ENCODE data around the gene EDN3. TPM values are rescaled to one million over a fixed set of nuclear protein-coding genes. Genes with fewer than 3 reads are reported as not detected.

The EDN3 gene
- total RNA-seq, result 1.1 TPM
- 2.4 TPM for polyA plus RNA-seq
- long read RNA-seq, donor 1, result 0 reads
- long read RNA-seq, donor 2, partial matches to known transcripts, result 0 of 3 reads
- long read RNA-seq, donor 2, other reads (novel, unspliced or antisense), result 0 of 3 reads
- long read RNA-seq, donor 3, result 0 reads
- long read RNA-seq, donor 4, result 0 reads
- long read RNA-seq, donor 5, partial matches to known transcripts, result 0 of 3 reads
- long read RNA-seq, donor 5, other reads (novel, unspliced or antisense), result 0 of 3 reads
- long read RNA-seq, donor 6, partial matches to known transcripts, result 0 of 1 reads
- long read RNA-seq, donor 6, other reads (novel, unspliced or antisense), result 0 of 1 reads
- long read RNA-seq, donor 7, result 0 reads
- long read RNA-seq, donor 8, result 0 reads
- long read RNA-seq, donor 9, partial matches to known transcripts, result 0 of 1 reads
- long read RNA-seq, donor 9, other reads (novel, unspliced or antisense), result 0 of 1 reads
- long read RNA-seq, donor 10, partial matches to known transcripts, result 0 of 1 reads
- long read RNA-seq, donor 10, other reads (novel, unspliced or antisense), result 0 of 1 reads

GRCh38 chr20:59300333-59301081, at the start of gene EDN3:
Gene EDN3 (plus strand): TSS chr20:59300611. CDS start chr20:59300813, 202 bp downstream.
- DNase-seq (ENCODE audit: low read depth in 6 of 9, low spot score in 9 of 9), result no peak
- Histone ChIP-seq H3K4me1 (ENCODE audit: control insufficient read depth in 2 of 2, insufficient read depth in 2 of 2, low read length in 2 of 2) (peaks cover 0 to 3% of the 10 kb centered on the region in 2 donors), H3K27me3 (ENCODE audit: control insufficient read depth in 2 of 2, insufficient read depth in 1 of 2, low read length in 1 of 2) (peaks cover 22 to 39% of the 10 kb centered on the region in 2 donors), H3K9me3 (ENCODE audit: control insufficient read depth in 2 of 2, insufficient read depth in 1 of 2, low read length in 1 of 2) (no peaks in the 10 kb centered on the region), H3K36me3 (ENCODE audit: control insufficient read depth in 2 of 2, insufficient read depth in 2 of 2, low read length in 1 of 2) (no peaks in the 10 kb centered on the region), H3K4me3 (ENCODE audit: low read length in 2 of 2) (no peak within 1 kb of the TSS), H3K27ac (ENCODE audit: low read depth in 1 of 2, low read length in 1 of 2) (no peak within 1 kb of the TSS)
- 4% methylated on average over 77 of the region's 77 CpGs for WGBS

GRCh38 chr20:59253325-59253724, 47.1 kb upstream of the EDN3 start:
- peak in 5 of 9 donors; percentile 18 to 37 (median 21) for DNase-seq (ENCODE audit: low read depth in 6 of 9, low spot score in 9 of 9)
- Histone ChIP-seq H3K4me3 (ENCODE audit: low read length in 2 of 2) (no peak overlapping the region), H3K9me3 (ENCODE audit: control insufficient read depth in 2 of 2, insufficient read depth in 1 of 2, low read length in 1 of 2) (no peaks in the 10 kb centered on the region), H3K36me3 (ENCODE audit: control insufficient read depth in 2 of 2, insufficient read depth in 2 of 2, low read length in 1 of 2) (no peaks in the 10 kb centered on the region), H3K4me1 (ENCODE audit: control insufficient read depth in 2 of 2, insufficient read depth in 2 of 2, low read length in 2 of 2) (peaks cover 14 to 19% of the 10 kb centered on the region in 2 donors), H3K27me3 (ENCODE audit: control insufficient read depth in 2 of 2, insufficient read depth in 1 of 2, low read length in 1 of 2) (no peaks in the 10 kb centered on the region), H3K27ac (ENCODE audit: low read depth in 1 of 2, low read length in 1 of 2) (no peak overlapping the region)
- WGBS, result 4% methylated on average over 6 of the region's 6 CpGs

- no peaks in the 10 kb centered on the region for H3K9me3 ChIP-seq (ENCODE audit: control insufficient read depth in 2 of 2, insufficient read depth in 1 of 2, low read length in 1 of 2)
- no peaks in the 10 kb centered on the region for H3K27me3 ChIP-seq (ENCODE audit: control insufficient read depth in 2 of 2, insufficient read depth in 1 of 2, low read length in 1 of 2)
- H3K4me1 ChIP-seq (ENCODE audit: control insufficient read depth in 2 of 2, insufficient read depth in 2 of 2, low read length in 2 of 2), result peaks cover 14 to 20% of the 10 kb centered on the region in 2 donors
- peak overlapping the region in 1 of 2 donors; percentile 1 for H3K27ac ChIP-seq (ENCODE audit: low read depth in 1 of 2, low read length in 1 of 2)
- peak in 2 of 9 donors; percentile 14 to 26 for DNase-seq (ENCODE audit: low read depth in 6 of 9, low spot score in 9 of 9)
- no peaks in the 10 kb centered on the region for H3K36me3 ChIP-seq (ENCODE audit: control insufficient read depth in 2 of 2, insufficient read depth in 2 of 2, low read length in 1 of 2)
- WGBS, result 2% methylated on average over 4 of the region's 4 CpGs
- H3K4me3 ChIP-seq (ENCODE audit: low read length in 2 of 2), result no peak overlapping the region
Measured at GRCh38 chr20:59253779-59254319, 46.6 kb upstream of the EDN3 start.

- H3K4me3 ChIP-seq (ENCODE audit: low read length in 2 of 2), result no peak overlapping the region
- 96% methylated on average over 5 of the region's 5 CpGs for WGBS
- no peaks in the 10 kb centered on the region for H3K9me3 ChIP-seq (ENCODE audit: control insufficient read depth in 2 of 2, insufficient read depth in 1 of 2, low read length in 1 of 2)
- no peak for DNase-seq (ENCODE audit: low read depth in 6 of 9, low spot score in 9 of 9)
- no peak overlapping the region for H3K27ac ChIP-seq (ENCODE audit: low read depth in 1 of 2, low read length in 1 of 2)
- H3K27me3 ChIP-seq (ENCODE audit: control insufficient read depth in 2 of 2, insufficient read depth in 1 of 2, low read length in 1 of 2), result no peaks in the 10 kb centered on the region
- no peaks in the 10 kb centered on the region for H3K36me3 ChIP-seq (ENCODE audit: control insufficient read depth in 2 of 2, insufficient read depth in 2 of 2, low read length in 1 of 2)
- H3K4me1 ChIP-seq (ENCODE audit: control insufficient read depth in 2 of 2, insufficient read depth in 2 of 2, low read length in 2 of 2), result peaks cover 14 to 20% of the 10 kb centered on the region in 2 donors
Measured at GRCh38 chr20:59255256-59255655, 45.2 kb upstream of the EDN3 start.

GRCh38 chr20:59258221-59258621, 42.2 kb upstream of the EDN3 start:
- peak in 4 of 9 donors; percentile 3 to 42 (median 20) for DNase-seq (ENCODE audit: low read depth in 6 of 9, low spot score in 9 of 9)
- Histone ChIP-seq H3K9me3 (ENCODE audit: control insufficient read depth in 2 of 2, insufficient read depth in 1 of 2, low read length in 1 of 2) (no peaks in the 10 kb centered on the region), H3K27ac (ENCODE audit: low read depth in 1 of 2, low read length in 1 of 2) (no peak overlapping the region), H3K4me3 (ENCODE audit: low read length in 2 of 2) (no peak overlapping the region), H3K27me3 (ENCODE audit: control insufficient read depth in 2 of 2, insufficient read depth in 1 of 2, low read length in 1 of 2) (no peaks in the 10 kb centered on the region), H3K4me1 (ENCODE audit: control insufficient read depth in 2 of 2, insufficient read depth in 2 of 2, low read length in 2 of 2) (peaks cover 9 to 14% of the 10 kb centered on the region in 2 donors), H3K36me3 (ENCODE audit: control insufficient read depth in 2 of 2, insufficient read depth in 2 of 2, low read length in 1 of 2) (no peaks in the 10 kb centered on the region)
- 10% methylated on average over 2 of the region's 2 CpGs for WGBS

GRCh38 chr20:59259946-59260345, 40.5 kb upstream of the EDN3 start:
- Histone ChIP-seq H3K27ac (ENCODE audit: low read depth in 1 of 2, low read length in 1 of 2) (no peak overlapping the region), H3K27me3 (ENCODE audit: control insufficient read depth in 2 of 2, insufficient read depth in 1 of 2, low read length in 1 of 2) (peaks cover 0 to 4% of the 10 kb centered on the region in 2 donors), H3K4me1 (ENCODE audit: control insufficient read depth in 2 of 2, insufficient read depth in 2 of 2, low read length in 2 of 2) (peaks cover 0 to 5% of the 10 kb centered on the region in 2 donors), H3K9me3 (ENCODE audit: control insufficient read depth in 2 of 2, insufficient read depth in 1 of 2, low read length in 1 of 2) (no peaks in the 10 kb centered on the region), H3K36me3 (ENCODE audit: control insufficient read depth in 2 of 2, insufficient read depth in 2 of 2, low read length in 1 of 2) (no peaks in the 10 kb centered on the region), H3K4me3 (ENCODE audit: low read length in 2 of 2) (no peak overlapping the region)
- 66% methylated on average over 2 of the region's 2 CpGs for WGBS
- DNase-seq (ENCODE audit: low read depth in 6 of 9, low spot score in 9 of 9), result no peak

GRCh38 chr20:59265298-59265697, 35.1 kb upstream of the EDN3 start:
- Histone ChIP-seq H3K27me3 (ENCODE audit: control insufficient read depth in 2 of 2, insufficient read depth in 1 of 2, low read length in 1 of 2) (peaks cover 0 to 20% of the 10 kb centered on the region in 2 donors), H3K27ac (ENCODE audit: low read depth in 1 of 2, low read length in 1 of 2) (no peak overlapping the region)

GRCh38 chr20:59268870-59269269, 31.5 kb upstream of the EDN3 start:
- H3K4me3 ChIP-seq (ENCODE audit: low read length in 2 of 2), result no peak overlapping the region
- no peaks in the 10 kb centered on the region for H3K36me3 ChIP-seq (ENCODE audit: control insufficient read depth in 2 of 2, insufficient read depth in 2 of 2, low read length in 1 of 2)
- H3K27ac ChIP-seq (ENCODE audit: low read depth in 1 of 2, low read length in 1 of 2), result no peak overlapping the region
- DNase-seq (ENCODE audit: low read depth in 6 of 9, low spot score in 9 of 9), result no peak
- WGBS, result 77% methylated on average over 3 of the region's 3 CpGs
- no peaks in the 10 kb centered on the region for H3K9me3 ChIP-seq (ENCODE audit: control insufficient read depth in 2 of 2, insufficient read depth in 1 of 2, low read length in 1 of 2)
- peaks cover 0 to 26% of the 10 kb centered on the region in 2 donors for H3K27me3 ChIP-seq (ENCODE audit: control insufficient read depth in 2 of 2, insufficient read depth in 1 of 2, low read length in 1 of 2)
- peaks cover 0 to 2% of the 10 kb centered on the region in 2 donors for H3K4me1 ChIP-seq (ENCODE audit: control insufficient read depth in 2 of 2, insufficient read depth in 2 of 2, low read length in 2 of 2)

More at GRCh38 chr20:59265298-59265697, 35.1 kb upstream of the EDN3 start:
- Histone ChIP-seq H3K4me3 (ENCODE audit: low read length in 2 of 2) (no peak overlapping the region), H3K36me3 (ENCODE audit: control insufficient read depth in 2 of 2, insufficient read depth in 2 of 2, low read length in 1 of 2) (no peaks in the 10 kb centered on the region), H3K4me1 (ENCODE audit: control insufficient read depth in 2 of 2, insufficient read depth in 2 of 2, low read length in 2 of 2) (no peaks in the 10 kb centered on the region), H3K9me3 (ENCODE audit: control insufficient read depth in 2 of 2, insufficient read depth in 1 of 2, low read length in 1 of 2) (no peaks in the 10 kb centered on the region)
- DNase-seq (ENCODE audit: low read depth in 6 of 9, low spot score in 9 of 9), result no peak
